ENCODE measurements around the gene ABCA3.

Gene ABCA3

DNA sequence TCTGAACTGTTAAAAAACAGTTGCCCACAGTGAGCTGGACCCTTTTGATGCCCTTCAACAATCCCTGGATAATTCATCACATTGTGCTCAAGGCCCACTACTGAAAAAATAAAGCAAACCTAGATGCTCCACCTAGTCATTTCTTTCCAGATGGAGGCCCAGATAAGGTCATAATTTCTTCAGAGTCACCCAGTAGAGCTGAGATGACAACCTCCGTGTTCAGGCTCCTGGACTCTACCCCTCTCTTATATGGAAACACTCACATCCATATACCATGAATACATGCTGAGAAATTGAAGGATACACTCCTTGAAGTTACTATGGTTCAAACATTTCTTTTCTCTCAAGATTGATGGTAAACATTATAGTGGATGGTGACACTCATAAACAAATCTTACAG, 2.7 kb upstream of the ABCA3 start:
- DNase-seq = no peak

DNA sequence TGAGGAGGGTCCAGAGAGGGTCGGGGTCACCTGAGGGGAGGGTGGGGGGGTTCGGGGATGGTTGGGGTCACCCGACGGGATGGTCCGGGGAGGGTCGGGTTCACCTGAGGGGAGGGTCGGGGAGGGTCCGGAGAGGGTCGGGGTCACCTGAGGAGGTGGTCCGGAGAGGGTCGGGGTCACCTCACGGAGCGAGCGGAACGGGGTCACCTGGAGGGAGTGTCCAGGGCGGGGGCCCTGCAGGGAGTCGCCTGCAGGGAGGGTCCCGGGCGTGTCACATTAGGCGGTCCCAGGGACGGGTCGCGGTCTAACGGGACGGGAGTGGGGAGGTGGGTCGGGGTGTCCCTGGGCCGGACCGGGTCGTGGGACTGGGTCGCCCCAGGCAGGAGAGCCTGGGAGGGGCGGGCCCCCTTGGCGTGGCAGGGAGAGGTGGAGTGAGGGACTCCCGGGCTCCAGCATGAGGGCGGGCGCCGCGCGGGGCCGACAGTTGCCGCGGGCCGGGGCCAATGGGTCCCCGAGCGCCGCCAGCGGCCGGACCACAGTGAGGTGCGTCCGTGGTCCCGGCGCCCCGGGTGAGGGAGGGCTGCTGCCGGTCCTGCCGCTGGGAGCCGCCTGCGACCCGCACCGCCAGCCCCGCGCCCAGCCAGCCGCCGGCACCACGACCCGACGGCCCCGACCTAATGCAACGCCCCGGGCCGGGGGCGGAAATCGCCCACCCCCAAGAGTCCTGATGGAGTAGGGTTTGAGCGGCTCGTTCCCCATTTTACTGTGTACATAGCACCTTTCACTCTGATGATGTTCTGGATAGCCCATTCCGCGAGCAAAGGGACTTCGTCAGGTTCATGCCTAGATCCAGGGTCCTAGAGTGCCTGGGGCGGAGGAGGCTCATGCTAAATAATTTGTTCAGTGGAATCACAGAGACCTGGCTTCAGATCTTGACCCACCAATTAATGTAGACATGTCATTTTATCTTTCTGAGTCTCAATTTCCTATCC, 1.2 kb upstream of the ABCA3 start:
- DNase-seq = no peak

DNA sequence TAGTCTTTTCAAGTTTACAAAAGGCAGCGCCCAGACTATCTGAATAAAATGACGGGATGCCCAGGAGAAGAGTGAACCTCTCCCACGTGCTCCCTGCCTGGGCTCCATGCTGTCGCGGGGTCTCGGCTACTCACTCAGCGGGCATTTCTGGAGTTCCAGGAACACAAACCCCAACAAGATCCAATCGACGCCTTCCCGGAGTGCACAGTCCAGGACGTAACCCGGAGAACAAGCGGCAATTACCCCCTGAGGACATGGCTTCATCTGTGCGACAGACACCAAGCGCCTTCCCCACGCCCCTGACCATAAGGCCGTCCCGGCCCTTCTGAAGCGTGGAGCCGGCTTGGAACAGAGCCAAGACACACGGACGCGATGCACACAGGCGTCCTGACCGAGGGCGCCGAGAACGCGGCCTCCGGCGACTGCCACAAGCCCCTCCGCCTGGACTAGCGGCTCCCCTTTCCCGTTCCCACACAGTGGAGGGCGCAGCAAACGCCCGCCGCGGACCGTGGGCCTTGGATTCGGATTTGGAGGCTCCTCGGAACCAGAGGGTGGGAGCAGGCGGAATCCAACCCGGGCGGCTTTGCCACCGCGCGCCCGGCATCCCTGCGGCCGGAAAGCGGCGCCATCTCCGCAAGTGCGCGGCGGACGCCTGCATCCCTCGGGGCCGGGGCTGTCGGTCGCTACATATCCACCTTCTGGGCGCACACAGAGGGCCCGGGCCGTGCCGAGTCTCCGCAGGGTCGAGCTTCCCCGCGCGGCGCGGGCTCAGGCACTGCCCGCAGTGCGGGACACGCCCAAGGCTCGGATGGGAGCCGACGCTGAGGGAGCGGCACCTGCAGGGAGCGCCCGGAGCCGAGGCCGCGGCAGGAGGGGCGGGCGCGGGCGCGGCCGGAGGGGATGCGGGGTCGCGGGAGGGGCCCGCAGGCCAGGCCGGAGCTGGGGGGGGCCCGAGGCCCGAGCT, 725 bp downstream of the ABCA3 start:
- peak; percentile 53 for DNase-seq

DNA sequence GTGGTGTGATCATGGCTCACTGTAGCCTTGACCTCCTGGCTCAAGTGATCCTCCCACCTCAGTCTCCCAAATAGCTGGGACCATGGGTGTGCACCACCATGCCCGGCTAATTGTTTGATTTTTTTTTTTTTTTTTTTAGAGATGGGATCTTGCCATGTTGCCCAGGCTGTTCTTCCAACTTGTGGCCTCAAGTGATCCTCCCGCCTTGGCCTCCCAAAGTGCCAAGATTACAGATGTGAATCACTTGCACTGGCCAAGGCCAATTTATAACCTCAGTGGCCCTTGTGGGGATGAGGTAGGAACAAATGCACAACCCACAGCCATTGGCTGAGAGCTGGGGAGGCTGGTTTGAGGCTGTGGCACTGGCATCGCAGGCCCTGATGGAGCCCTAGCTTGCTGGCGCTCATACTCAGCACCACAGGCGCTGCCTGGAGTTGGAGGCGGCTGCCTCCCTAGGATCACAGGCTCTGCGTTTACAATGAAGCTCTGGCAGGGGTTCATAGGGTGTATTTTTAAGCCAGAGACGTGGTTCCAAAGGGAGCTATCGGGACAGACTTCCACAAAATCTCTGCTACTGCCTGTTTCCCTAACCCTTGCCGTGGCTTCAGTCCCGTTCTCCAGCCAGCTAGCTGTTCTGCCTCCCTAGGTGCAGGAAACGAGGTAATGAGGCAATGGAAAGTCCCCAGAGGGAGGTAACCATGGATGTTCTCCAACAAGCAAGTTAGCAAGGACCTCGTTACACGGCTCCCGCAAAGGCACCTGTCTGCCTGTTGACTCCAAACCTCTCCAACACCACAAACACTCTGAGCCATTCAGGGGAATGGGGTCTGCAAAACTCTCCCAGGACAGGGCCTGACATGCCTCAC, 2.9 kb downstream of the ABCA3 start:
- DNase-seq = no peak

DNA sequence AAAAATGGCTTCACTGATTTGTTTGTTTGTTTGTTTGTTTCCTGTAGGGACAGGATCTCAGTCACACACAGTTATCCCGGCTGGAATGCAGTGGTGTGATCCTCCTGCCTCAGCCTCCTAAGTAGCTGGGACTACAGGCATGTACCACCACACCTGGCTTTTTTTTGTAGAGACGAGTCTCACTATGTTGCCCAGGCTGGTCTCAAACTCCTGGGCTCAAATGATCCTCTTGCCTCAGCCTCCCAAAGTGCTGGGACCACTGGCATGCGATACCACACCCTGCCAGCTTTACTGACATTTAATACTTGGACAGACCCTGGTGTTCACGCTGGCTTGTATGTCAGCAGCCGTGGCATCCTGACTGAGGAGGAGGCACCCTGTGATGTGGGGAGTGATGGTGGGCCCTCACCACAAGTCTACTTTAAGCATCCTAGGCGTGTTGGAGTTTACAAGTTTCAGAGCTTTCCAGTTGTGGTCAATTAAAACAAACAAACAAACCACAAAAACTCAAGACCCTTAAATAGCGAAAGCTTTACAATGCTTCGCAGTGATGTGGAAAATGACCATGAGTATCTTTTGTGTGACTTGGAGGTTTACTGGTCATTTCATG, 5.1 kb downstream of the ABCA3 start:
- no peak for DNase-seq

DNA sequence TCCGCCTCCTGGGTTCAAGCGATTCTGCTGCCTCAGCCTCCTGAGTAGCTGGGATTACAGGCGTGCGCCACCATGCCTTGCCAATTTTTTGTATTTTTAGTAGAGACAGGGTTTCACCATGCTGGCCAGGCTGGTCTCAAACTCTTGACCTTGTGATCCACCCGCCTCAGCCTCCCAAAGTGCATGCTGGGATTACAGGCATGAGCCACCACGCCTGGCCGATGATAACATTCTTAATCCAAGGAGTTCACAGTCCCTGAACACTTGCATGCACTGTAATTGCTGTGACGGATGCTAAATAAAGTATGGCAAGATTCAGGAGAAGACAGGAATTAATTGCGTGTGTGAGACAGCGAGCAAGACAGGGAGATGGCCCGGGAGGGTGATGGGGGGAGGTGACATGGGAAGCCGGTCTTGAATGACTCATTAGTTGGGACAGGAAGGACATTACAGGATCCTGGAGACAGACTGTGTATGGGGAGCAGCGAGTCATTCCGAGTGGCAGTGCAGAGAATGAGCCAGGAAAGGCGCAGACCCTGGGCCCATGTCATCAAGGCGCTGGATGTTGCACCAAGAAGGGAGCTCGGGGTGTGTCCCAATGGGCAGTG, 6.7 kb downstream of the ABCA3 start:
- no peak for DNase-seq

DNA sequence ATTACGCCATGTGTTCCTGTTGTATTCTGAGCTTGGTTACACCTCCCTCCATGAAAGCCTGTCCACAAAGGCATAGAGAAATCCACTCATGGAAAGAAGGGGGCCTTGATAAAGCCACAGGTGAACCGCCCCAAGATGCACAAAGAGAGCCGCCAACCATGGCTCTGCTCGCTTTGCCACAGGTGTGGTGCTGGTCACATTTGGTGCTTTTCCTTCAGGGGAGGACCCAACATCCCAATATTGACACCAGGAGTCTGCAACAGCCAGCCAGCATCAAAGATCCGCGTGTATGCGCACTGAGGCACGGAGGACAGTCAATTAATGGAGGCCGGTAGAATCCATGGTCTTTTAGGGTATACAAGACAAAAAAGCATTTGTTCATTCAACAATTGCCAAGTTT, 7.3 kb downstream of the ABCA3 start:
- no peak for DNase-seq

DNA sequence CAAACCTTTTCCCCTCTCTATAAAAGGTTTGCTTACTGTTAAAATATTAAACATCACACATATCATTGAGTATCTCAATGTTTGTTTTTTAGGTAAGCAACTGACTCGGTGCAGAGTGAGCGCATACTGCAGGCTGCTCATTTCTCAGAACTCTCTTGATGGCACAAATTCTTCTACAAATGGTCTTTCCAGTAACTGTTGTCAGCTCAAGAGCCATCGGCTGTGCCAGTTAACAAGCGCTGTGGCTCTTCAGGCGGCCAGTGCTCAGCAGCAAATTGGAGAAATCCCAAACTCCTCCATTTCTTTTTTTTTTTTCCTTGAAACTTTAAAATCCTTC, 8.6 kb downstream of the ABCA3 start:
- no peak for DNase-seq

DNA sequence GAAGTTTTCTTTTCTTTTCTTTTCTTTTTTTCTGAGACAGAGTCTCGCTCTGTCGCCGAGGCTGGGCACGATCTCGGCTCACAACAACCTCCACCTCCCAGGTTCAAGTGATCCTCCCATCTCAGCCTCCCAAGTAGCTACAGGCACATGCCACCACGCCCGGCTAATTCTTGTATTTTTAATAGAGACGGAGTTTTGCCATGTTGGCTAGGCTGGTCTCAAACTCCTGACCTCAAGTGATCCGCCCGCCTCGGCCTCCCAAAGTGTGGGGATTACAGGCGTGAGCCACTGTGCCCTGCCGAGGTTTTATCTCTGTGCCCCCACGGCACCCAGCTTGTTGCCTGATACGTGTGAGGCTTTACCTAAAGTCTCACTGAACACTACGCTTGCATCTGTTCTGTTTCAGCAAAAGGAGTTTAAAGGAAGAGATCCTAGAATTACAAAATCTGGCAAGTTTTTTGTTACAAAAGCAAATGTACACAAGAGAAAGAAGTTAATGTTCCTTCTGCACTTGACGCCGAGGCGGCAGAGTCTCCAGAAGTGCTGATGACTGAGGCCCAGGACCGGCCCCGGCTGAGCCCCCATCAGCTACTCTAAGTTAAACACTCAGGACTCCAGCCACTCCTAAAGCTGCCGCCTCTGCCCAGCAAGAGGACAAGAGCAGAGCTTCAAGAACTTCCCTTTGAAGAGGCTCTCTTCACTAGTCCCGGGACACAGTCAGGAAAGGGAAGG, 9.2 kb downstream of the ABCA3 start:
- no peak for DNase-seq

DNA sequence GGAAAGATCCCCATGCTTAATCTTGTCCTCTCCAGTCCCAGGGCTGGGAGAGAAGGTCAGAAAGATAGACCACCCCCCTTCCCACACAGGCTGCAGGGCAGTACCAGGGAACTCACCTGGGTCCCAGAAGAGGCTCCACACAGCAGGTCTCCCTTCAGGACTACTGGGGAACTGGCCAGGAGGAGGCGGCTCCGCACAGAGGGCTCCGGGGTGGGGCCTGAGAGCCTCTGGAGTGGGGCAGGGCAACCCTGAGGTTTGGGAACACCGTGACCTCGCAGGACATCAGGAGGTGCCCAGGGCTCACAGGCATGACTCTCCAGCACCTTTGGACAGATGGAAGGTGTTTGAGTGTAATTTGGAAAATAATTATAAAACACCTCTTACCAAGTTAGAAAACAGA, 11.0 kb downstream of the ABCA3 start:
- DNase-seq = no peak

DNA sequence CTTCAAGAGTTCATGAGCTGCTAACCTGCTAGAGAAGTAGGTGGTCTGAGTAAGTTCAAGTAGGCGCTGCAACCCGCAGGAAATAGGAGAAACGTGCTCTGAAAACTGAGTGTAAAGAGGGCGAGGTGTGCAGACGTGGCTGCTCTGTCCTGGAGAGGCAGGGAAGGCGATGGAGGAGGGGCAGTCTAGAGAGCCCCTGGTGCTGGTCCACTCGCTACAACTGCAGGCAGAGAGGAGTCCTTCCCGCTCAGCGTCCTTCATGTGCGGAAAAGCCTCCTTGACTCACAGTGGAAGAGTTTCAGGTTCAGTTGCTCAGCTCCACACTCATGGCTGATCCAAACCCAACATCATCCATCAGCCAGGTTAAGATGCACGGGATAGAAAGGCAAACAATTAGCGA, 12.1 kb downstream of the ABCA3 start:
- DNase-seq = no peak

DNA sequence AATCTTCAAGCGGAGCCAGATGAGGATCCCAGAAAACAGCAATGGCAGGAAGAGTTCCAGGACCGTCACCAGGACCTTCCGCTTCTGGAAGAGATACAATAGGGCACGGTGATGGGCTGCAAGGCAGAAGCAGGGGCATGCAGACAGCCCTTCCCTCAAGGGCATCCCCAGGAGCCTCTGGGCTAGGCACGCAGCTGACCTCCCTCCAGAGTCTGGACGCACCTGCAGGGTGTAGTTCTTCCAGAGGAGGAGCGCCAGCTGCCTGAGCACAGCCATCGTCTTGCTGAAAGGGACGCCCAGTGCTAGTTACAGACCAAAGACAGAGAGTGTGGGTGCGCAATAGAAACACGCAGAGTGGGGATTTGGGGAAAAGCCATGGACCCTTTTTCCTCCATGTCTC, 14.3 kb downstream of the ABCA3 start:
- DNase-seq = no peak

DNA sequence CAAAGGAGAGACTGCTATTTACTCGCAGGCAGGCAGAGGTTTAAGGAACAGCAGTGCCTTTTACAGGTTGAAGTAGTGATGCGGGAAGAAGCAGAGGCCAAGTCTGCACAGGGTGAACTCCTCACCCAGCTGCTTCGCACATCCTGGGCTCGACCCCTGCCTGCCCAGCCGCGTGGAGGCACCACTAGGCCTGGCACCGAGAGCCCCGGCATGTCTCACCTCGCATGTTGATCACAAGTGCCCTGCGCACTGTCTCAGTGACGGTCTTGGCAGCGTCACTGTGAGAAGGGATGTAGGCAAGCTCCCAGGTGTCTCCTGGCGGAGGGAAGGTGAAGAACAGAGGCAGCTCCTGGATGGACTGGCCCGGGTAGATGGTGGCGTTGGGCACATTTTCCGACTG, 14.7 kb downstream of the ABCA3 start:
- DNase-seq = no peak

DNA sequence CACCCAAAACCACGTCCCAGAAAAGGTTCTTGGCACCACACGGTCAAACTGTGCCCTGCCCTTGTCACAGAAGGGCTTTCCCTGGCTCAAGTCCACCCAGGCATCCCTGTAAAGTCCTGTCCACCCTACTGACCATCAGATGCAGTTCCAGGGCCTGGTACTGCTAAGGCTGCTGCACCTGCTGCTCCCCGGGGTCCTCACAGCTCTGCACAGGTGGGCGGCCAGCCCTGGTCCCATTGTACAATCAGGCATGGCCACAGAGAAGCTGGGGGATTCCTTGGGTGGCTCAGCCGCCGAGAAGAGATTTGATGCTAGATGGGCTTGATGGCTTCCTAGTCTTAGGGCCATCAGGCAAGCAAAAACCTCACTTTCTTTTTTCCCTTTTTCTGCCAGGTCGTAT, 15.3 kb downstream of the ABCA3 start:
- no peak for DNase-seq

DNA sequence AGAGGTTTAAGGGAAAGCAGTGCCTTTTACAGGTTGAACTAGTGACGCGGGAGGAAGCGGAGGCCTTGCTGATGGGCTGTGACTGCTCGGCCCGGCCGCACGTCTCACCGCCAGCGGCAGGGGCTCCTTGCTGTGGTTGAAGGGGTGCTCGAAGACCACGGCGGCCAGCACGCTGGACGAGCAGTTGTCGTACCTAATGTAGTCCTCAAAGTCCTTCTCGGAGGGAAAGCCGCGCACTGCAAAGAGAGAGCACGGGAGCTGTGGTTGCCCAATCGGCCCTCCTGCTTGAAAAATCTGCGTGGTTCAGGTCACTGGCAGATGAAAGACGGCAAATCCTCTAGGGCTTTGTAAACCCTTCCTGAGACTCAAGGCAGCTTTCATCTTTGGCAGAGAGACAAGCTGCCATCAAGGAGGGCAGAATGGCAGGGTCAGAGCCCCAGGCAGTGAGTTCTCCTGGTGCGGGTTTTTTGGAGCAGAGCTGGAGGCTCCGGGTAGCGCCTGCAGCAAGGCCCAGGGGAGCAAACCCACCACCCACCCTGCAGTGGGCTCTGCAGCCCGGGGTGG, 16.1 kb downstream of the ABCA3 start:
- no peak for DNase-seq

DNA sequence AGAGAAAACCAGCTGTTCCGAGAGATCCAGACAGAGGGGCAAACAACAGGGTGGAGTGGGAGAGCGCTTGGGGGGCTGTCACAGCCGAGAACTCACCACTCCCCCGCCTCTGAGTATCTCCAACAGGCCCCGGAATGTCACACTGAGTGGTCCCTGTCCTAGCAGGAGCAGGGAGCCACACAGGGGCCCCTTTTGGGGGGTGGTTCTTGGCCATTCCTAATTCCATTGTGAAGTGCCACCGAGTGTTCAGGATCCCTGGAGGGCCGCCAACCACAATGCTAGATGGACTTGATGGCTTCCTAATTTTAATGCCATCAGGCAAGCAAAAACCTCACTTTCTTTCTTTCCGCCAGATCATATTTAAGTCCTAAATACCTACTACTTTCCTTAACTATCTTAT, 16.8 kb downstream of the ABCA3 start:
- no peak for DNase-seq

DNA sequence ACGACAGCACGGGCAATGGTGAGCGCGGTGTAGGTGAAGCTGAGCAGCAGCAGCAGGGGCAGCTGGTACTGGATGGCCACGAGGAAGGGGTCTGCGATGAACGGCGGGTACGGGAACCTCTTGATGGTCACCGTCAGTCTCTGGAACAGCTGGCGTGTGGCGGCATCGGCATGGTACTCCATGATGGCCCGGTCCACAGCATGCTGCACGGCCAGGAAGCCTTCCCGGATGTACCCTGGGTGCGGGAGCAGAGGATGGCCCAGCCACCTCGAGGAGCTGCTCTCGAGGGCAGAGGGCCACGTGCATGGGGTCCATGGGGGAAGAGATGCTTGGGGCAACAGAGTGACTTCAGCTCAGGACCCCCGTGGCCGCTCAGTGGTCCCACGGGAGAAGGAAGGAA, 20.9 kb downstream of the ABCA3 start:
- no peak for DNase-seq

DNA sequence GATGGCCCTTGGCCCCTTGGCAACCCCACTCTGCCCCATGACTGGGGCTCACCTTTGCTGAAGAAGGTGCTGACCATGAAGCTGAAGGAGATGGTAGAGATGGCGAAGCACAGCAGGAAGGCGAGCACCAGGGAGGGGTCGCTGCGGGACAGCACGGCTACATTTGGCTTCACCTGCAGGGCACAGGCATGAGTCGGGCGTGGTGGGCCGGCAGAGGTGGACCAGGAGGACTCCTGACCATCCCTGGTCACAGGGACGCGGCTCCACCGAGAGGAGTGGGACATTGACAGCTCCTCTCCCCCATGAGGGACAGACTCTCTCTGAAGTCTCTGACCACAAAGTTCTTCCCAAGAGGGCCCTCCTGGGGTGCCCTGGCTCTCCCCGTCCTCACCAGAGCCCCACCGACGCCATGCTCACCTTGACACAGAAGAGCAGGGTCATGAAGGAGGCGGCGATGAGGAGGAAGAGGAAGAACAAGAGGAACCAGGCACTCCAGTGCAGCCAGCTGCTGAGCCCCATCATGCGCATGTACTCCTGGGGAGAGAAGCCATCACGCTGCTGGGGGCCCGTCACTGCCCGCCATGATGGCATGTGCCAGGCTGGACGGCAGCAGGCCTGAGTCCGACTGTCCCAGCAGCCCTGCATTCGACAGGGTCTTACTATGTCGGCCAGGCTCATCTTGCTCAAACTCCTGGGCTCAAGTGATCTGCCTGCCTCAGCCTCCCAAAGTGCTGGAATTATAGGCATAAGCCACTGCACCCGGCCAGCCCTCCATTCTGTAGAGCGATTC, 23.1 kb downstream of the ABCA3 start:
- DNase-seq = no peak

DNA sequence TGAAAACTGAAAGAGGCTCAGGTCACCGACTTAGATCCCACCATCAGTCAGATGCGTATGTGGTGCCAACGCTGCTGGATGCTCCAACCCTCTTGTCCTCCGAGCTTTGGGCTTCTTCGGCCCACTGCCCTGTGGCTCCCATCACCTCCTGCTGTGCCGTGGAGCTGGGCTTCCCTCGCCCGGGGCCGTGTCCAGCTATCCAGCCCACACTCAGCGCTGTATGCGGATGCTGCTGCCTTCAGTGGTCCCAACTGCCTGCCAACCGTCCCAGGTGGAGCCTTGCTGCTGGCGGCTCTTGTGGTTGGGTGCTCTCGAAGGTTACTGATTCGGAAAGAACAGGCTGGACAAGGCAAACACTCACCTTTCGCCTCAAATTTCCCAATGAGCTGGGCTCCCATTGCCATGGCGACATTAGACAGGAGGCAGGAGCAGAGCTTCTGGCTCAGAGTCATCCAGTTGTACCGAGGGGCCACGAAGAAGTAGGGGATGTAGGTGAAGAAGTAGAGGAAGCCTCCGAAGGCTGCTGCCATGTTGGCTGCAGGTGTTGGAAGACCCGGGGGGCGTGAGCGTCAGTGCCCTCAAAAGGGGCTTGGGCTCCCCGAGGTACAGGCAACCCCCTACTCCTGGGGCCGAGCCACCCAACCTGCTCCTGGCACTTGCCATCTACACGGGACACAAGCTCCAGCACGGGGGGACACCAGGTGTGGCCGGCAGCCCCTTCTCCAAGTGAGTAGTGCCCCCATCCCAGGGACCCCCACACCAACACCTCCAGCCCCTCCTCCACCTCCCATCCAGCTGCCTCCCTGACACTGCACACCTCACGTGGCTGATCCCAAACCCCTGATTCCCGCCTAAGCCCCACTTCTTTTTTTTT, 32.2 kb downstream of the ABCA3 start:
- DNase-seq = no peak
